Measurements from ENCODE around the gene COL6A5. TPM values are rescaled to one million over a fixed set of nuclear protein-coding genes. Genes with fewer than 3 reads are reported as not detected.

COL6A5 gene
- polyA plus RNA-seq, 1 of the 3 experiments (the other 2 are of a cell fraction) = not detected

DNA sequence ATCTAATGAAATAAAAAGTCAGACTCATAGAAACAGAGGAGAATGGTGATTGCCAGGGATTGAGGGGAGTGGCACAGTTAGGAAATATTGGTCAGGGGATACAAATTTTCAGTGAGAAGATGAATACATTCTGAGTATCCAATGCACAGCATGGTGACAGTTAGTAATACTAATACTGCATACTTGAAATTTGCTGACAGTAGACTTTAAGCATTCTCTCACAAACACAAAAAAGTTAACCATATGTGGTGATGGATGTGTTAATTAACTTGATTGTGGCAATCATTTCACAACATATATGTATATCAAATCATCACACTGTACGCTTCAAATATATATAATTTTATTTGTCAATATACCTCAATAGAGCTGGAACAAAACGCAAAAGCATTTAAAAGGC lies 162.3 kb downstream of the COL6A5 start:
- TF ChIP-seq USF1 (IDR thresholded peaks at IDR 0.05; ENCODE audit: borderline replicate concordance, low read depth) (no peak), TEAD4 (IDR thresholded peaks at IDR 0.05; ENCODE audit: borderline replicate concordance, insufficient read depth) (no peak), RFX5 (IDR thresholded peaks at IDR 0.05; ENCODE audit: low read length) (no peak), RXRA (IDR thresholded peaks at IDR 0.05; ENCODE audit: borderline replicate concordance, low read depth) (no peak), JUND (IDR thresholded peaks at IDR 0.05) (no peak), RAD21 (IDR thresholded peaks at IDR 0.05; ENCODE audit: low read length) (no peak), NRF1 (IDR thresholded peaks at IDR 0.05; ENCODE audit: low read depth, low read length) (no peak), ZBTB33 (IDR thresholded peaks at IDR 0.05; ENCODE audit: borderline replicate concordance, low read depth) (no peak), YY1 (IDR thresholded peaks at IDR 0.05; ENCODE audit: low read depth) (no peak), ELF1 (IDR thresholded peaks at IDR 0.05) (no peak), MXI1 (IDR thresholded peaks at IDR 0.05; ENCODE audit: low read depth, low read length) (no peak), FOSL2 (IDR thresholded peaks at IDR 0.05; ENCODE audit: borderline replicate concordance, low read depth) (no peak), GABPA (IDR thresholded peaks at IDR 0.05; ENCODE audit: low read depth) (no peak)
- TF ChIP-seq, protein P1, sequence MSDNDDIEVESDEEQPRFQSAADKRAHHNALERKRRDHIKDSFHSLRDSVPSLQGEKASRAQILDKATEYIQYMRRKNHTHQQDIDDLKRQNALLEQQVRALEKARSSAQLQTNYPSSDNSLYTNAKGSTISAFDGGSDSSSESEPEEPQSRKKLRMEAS (IDR thresholded peaks at IDR 0.05; ENCODE audit: low read depth) = no peak
- TF ChIP-seq, protein P2, sequence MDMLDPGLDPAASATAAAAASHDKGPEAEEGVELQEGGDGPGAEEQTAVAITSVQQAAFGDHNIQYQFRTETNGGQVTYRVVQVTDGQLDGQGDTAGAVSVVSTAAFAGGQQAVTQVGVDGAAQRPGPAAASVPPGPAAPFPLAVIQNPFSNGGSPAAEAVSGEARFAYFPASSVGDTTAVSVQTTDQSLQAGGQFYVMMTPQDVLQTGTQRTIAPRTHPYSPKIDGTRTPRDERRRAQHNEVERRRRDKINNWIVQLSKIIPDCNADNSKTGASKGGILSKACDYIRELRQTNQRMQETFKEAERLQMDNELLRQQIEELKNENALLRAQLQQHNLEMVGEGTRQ (IDR thresholded peaks at IDR 0.05; ENCODE audit: borderline replicate concordance, low read depth, low read length) = no peak
- TF ChIP-seq, protein P3, sequence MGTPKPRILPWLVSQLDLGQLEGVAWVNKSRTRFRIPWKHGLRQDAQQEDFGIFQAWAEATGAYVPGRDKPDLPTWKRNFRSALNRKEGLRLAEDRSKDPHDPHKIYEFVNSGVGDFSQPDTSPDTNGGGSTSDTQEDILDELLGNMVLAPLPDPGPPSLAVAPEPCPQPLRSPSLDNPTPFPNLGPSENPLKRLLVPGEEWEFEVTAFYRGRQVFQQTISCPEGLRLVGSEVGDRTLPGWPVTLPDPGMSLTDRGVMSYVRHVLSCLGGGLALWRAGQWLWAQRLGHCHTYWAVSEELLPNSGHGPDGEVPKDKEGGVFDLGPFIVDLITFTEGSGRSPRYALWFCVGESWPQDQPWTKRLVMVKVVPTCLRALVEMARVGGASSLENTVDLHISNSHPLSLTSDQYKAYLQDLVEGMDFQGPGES (IDR thresholded peaks at IDR 0.05; ENCODE audit: low read depth, low read length) = no peak
- 31% methylated on average over 2 of the region's 2 CpGs for WGBS (ENCODE audit: low lambda C conversion rate)
- POLR2A ChIA-PET = no interaction called here

More for the DNA sequence above, 162.3 kb downstream of the COL6A5 start:
- H3K4me2 ChIP-seq = no peak overlapping the region
- no peaks in the 10 kb centered on the region for H3K4me1 ChIP-seq (ENCODE audit: control insufficient read depth in 1 of 2, insufficient read depth in 2 of 2, low read depth in 1 of 2, low read length in 1 of 2)
- no peak overlapping the region for H2AFZ ChIP-seq (ENCODE audit: low read depth)
- no peak overlapping the region for H3K9ac ChIP-seq
- CTCF ChIA-PET = no interaction called here
- no peaks in the 10 kb centered on the region for H3K79me2 ChIP-seq (ENCODE audit: insufficient read depth)
- H3K36me3 ChIP-seq (replicated peaks in 1 of 2; ENCODE audit: control insufficient read depth in 1 of 2, insufficient read depth in 2 of 2, low read length in 1 of 2) = no peaks in the 10 kb centered on the region
- H3K9me3 ChIP-seq = no peaks in the 10 kb centered on the region
- H3K27ac ChIP-seq (ENCODE audit: low read depth in 2 of 2, low read length in 1 of 2) = no peak overlapping the region
- H4K20me1 ChIP-seq (ENCODE audit: insufficient read depth) = no peaks in the 10 kb centered on the region
- H3K4me3 ChIP-seq (ENCODE audit: low read depth in 2 of 2, low read length in 1 of 2) = no peak overlapping the region
- no peaks in the 10 kb centered on the region for H3K9me2 ChIP-seq
- no peaks in the 10 kb centered on the region for H3K27me3 ChIP-seq (ENCODE audit: insufficient read depth)
- DNase-seq = no peak
- H3F3A ChIP-seq (replicated peaks; ENCODE audit: insufficient read depth) = no peaks in the 10 kb centered on the region

Data from SK-N-SH (cell line).